COR-L47 (cell line): ENCODE results near the gene SETD7.
"Not testable (repeated sequence)": the region's sequence is repeated elsewhere in the genome, so short reads cannot be mapped to it uniquely, and the experiment has no call there.

Source experiments
- DNase-seq: peaks from one replicate; lab custom pipeline; 2025; lab: John Stamatoyannopoulos, UW

SETD7 gene

DNA sequence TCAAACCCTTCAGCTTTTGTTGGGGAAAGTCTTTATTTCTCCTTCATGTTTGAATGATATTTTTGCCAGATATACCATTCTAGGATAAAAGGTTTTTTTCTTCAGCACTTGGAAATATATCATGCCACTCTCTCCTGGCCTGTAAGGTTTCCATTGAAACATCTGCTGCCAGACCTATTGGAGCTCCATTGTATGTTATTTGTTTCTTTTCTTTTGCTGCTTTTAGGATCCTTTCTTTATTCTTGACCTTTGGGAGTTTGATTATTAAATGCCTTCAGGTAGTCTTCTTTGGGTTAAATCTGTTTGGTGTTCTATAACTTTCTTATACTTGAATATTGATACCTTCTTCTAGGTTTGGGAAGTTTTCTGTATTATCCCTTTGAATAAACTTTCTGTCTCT lies 87.3 kb downstream of the SETD7 start:
- DNase-seq, result not testable (repeated sequence)

DNA sequence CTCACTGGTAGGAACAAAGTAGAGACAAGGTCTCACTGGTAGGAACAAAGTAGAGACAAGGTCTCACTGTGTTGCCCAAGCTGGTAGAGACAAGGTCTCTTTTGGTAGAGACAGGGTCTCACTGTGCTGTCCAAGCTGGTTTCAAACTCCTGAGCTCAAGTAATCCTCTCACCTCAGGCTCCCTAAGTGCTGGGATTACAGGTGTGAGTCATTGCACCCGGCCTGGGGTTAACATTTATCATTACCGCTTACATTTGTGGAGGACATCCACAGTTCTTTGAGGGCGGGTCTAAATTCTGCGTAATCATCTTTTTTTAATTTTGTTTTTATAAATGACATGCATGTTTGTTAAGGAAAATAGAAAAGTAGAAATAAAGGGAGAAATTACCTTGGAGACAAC lies 90.1 kb downstream of the SETD7 start:
- DNase-seq, result no peak

- DNase-seq, result not testable (repeated sequence)
These were observed 91.5 kb downstream of the SETD7 start for GRCh38 chr4:139464512-139464911.

DNA sequence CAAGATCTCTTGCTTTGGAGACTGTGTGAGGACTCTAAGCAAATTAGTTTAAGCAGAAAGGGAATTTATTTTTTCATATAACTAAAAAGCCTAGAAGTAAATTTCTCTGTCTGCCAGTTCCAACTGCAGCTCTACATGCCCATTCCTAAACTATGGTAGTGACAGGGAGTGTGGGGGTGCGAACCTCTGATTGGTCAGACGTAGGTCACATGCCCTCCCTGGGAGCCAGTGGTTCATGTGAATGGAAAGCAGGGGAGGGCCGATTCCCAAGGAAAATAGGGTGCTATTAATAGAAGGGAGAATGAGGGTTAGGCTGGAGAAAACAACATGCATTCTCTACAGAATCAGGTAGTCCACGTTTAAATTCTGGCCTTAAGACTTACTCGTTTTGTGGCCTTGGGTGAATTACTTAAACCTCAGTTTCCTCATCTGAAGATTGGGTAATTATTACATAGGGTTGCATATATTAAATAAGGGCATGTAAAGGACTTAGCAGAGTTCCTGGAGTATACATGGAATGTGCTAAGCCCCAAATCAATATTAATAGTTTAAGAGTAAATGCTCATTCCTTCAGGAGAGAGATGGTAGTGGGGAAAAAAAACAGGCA lies 94.9 kb downstream of the SETD7 start:
- no peak for DNase-seq

DNA sequence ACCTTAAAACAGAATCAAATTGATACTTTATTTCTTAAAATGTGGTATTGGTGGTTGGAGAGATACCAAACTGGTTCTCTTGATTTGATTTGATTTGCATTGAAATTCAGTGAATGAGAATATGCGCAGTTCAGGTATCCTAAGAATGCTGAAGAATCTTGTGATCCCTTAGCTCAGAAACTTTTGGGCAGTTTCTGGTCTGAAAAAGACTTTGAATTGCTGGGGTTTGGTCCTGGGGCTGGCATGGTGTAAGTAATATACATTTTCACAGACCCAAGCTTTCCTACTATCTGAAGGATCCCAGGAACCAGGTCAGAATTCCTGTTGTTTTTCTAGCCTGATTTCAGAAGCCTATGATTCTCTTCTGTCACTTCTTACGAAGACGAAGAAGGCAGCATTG lies 95.5 kb downstream of the SETD7 start:
- no peak for DNase-seq

DNA sequence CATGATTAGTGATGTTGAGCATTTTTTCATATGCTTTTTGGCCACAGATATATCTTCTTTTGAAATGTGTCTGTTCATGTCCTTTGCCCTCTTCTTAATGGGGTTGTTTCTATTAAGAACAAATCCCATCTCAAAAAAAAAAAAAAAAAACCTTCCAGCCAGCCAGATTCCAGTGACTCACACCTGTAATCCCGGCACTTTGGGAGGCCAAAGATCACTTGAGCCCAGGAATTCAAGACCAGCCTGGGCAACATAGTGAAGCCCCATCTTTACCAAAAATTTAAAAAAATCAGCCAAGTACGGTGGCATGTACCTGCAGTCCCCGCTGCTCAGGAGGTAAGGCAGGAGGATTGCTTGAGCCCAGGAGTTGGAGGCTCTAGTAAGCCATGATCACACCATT lies 97.0 kb downstream of the SETD7 start:
- no peak for DNase-seq

DNA sequence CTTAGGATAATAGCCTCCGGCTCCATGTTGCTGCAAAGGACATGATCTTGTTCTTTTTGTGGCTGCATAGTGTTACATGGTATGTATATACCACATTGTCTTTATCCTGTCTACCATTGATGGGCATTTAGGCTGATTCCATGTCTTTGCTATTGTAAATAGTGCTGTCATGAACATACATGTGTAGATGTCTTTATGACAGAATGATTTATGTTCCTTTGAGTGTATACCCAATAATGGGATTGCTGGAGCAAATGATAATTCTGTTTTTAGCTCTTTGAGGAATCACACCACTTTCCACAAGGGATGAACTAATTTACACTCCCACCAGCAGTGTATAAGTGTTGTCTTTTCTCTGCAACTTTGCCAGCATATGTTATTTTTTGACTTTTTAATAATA lies 97.5 kb downstream of the SETD7 start:
- no peak for DNase-seq

GRCh38 chr4:139457318-139457717 lies 98.7 kb downstream of the SETD7 start:
- no peak for DNase-seq

DNA sequence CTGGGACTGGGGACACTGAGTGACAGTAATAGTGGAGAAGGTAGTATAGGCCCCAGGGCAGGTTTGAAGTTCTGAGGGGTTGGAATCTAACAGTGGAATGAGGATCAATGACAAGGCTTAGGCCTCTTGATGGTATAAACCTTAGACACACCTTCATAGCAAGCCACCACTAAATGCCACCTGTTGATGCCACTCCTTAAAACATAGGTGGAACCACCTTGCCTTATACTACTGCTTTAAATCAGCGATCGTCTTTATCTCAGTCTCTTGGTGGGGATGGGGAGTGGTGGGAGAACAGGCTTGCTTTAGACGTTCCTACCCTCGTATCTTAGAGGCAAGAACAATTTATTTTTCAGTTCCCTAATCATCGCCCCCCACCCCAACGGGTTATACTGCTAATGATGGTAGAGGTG lies 100.9 kb downstream of the SETD7 start:
- DNase-seq, result no peak

- DNase-seq, result no peak
These were observed 101.6 kb downstream of the SETD7 start, which contains the start of gene RAB33B for GRCh38 chr4:139454111-139455045. TSS of gene RAB33B (plus strand) at chr4:139454121. CDS start at chr4:139454196, 75 bp downstream.

DNA sequence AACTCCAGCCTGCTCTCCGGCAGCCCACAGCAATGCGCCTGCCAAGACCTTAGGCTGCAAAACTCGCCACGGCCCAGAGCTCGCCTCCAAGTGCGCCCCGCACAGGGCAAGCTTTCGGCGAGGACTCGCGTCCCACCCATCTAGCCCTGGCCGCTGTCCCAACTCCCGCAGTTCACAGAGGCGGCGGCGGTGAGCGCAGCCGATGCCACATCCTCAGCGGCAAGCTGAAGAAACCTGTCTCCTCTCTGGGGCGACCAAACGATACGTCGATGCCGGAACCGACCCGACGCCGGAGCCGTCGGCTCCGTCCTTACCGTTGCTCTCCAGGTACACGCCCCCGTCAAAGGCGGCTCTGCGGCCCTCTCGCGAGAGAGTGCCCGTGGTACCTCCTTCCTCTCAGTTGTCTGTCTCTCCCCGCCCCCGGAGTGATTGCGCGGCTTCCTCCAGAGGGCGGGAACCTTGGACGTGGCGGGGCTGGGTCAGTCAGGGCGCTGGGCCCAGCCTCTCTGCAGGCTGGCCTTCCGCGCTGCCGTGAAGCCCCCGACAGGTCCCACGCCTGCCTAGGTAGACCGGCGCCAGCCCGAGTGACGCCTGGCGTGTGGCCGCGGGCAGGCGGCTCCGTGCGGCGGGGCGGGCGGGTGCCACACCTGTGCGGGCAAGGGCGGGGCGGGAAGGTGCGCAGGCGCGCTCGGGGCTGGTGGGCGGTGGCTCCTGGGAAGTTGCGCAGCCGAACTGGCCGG lies 102.5 kb downstream of the SETD7 start:
- peak; percentile 98 for DNase-seq

DNA sequence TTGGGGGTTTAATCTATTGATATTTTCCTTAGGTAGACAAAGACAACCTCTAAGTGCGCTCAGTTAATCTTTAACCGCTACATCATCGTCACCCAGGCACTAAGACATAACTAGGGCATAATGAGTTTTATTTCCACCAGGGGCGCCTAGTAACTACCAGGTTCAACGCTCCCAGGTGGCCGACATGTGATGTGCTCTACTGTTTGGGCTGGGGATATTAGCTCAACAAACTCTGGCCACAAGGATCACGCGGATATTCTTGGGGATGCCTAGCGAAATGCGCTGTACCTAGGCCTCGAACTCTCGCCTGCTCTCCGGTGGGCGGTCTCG lies 103.0 kb downstream of the SETD7 start:
- peak; percentile 78 for DNase-seq

DNA sequence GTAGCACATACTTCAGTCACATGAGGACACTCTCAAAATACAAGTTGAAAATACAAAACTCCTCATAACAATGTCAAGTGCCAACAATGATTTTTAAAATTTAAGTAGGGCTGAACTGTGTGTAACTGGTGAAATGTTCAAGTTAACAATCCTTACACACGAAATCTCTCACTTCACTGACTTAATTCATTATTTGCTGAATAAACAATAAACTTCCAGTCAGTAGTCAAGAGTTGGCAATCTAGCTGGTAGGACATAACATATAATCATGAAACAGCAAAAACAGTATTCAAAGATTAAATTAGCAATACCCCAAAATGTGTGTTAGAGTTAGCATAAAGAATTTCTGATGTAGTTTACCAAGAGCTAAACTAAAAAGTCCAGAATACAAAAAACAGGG lies 104.0 kb downstream of the SETD7 start:
- DNase-seq, result no peak

DNA sequence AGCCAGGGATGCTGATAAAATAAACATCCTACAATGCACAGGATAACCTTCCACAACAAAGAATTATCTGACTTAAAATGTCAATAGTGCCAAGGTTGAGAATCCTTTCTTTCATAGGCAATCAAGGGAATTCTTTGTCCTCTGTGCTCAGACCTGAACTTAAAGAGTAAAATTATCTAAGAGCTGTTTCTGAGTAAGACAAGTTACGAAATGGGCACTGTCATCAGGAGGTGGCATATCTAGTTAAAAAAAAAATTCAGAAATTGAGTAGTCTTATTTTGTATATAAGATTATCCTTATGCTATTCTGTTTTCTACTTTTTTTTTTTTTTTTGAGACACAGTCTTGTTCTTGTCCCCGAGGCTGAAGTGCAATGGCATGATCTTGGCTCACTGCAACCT lies 105.4 kb downstream of the SETD7 start:
- no peak for DNase-seq

DNA sequence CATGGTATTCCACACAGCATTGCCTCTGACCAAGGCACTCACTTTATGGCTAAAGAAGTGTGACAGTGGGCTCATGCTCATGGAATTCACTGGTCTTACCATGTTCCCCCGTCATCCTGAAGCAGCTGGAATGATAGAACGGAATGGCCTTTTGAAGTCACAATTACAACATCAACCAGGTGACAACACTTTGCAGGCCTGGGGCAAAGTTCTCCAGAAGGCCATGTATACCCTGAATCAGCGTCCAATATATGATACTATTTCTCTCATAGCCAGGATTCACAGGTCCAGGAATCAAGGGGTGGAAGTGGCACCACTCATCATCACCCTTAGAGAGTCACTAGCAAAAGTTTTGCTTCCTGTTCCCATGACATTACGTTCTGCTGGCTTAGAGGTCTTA lies 108.9 kb downstream of the SETD7 start:
- not testable (repeated sequence) for DNase-seq
